Upper lobe of right lung (tissue), 1 donor: ENCODE data around the gene ISG20. TPM values are rescaled to one million over a fixed set of nuclear protein-coding genes. Genes with fewer than 3 reads are reported as not detected.

ENCODE experiments used
- ATAC-seq: fragments of 200-7000 bp; cut with Tn5 transposase; one replicate; pipeline ENCODE4 v1.9.1; 2020; ENCODE audit warnings: mild to moderate bottlenecking, moderate library complexity
- DNase-seq: peaks from one replicate; pipeline ENCODE4 v3.0.0-alpha.2; 2020
- H3K27ac ChIP-seq: fragments of 200-600 bp; one replicate; pipeline ENCODE4 v1.8.0; 2022
- H3K27me3 ChIP-seq: fragments of 200-600 bp; one replicate; pipeline ENCODE4 v1.8.0; 2022; ENCODE audit warnings: mild to moderate bottlenecking
- H3K36me3 ChIP-seq: fragments of 200-600 bp; one replicate; pipeline ENCODE4 v1.8.0; 2022
- H3K4me1 ChIP-seq: fragments of 200-600 bp; one replicate; pipeline ENCODE4 v1.8.0; 2022
- H3K4me3 ChIP-seq: fragments of 200-600 bp; one replicate; pipeline ENCODE4 v1.8.0; 2022; ENCODE audit warnings: mild to moderate bottlenecking
- H3K9me3 ChIP-seq: fragments of 200-600 bp; one replicate; pipeline ENCODE4 v1.8.0; 2022
- CTCF ChIP-seq: fragments of 200-600 bp; IDR thresholded peaks from one replicate; pipeline ENCODE4 v1.8.0; 2022; ENCODE audit warnings: antibody characterized with exemption
- intact Hi-C: fragments of 100-400 bp; cut with DNase I; formaldehyde crosslinking; loops from one replicate; pipeline ENCODE4 v1.11.0; 2022
- total RNA-seq: library from RNA; stranded (reverse); fragmentation: NEBNext Ultra II Directional; extraction: Animal tissue kit (Norgen Biotek cat#: 25700); gene quantifications from one replicate; pipeline ENCODE4 v1.2.1, GENCODE V29; 2021
- donor health status: DM: no; HTN: yes; CAD: no; lungs with severe emphysema.

ISG20 gene
- total RNA-seq, 1 donor from 2014 or later: 34.9 TPM

DNA sequence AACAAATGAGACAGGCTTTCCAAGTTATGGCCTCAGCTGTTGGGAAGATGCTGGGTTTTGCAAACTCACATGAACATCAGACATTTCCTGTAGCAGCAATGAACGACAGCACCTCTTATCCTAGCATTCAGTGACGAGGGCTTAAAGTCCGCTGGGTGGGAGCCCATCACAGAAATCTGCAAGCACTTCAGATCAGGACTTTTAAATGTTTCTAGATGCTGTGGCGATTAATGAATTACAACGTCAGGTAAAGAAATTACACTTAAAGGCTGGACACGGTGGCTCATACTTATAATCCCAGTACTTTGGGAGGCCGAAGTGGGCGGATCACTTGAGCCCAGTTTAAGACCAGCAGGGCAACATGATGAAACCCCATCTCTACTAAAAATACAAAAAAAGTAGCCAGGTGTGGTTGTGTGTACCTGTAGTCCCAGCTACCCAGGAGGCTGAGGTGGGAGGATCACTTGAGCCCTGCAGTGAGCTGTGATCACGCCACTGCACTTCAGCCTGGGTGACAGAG, 13.8 kb upstream of the ISG20 start:
- H3K27me3 ChIP-seq: no peaks in the 10 kb centered on the region
- TF ChIP-seq CTCF: no peak
- H3K4me3 ChIP-seq: peak overlapping the region; percentile 29
- ATAC-seq: no peak
- H3K36me3 ChIP-seq: peaks cover 45% of the 10 kb centered on the region
- intact Hi-C loops: no loop called here
- H3K27ac ChIP-seq: peak overlapping the region; percentile 49
- peaks cover 70% of the 10 kb centered on the region for H3K4me1 ChIP-seq
- no peaks in the 10 kb centered on the region for H3K9me3 ChIP-seq
- peak; percentile 46 for DNase-seq

DNA sequence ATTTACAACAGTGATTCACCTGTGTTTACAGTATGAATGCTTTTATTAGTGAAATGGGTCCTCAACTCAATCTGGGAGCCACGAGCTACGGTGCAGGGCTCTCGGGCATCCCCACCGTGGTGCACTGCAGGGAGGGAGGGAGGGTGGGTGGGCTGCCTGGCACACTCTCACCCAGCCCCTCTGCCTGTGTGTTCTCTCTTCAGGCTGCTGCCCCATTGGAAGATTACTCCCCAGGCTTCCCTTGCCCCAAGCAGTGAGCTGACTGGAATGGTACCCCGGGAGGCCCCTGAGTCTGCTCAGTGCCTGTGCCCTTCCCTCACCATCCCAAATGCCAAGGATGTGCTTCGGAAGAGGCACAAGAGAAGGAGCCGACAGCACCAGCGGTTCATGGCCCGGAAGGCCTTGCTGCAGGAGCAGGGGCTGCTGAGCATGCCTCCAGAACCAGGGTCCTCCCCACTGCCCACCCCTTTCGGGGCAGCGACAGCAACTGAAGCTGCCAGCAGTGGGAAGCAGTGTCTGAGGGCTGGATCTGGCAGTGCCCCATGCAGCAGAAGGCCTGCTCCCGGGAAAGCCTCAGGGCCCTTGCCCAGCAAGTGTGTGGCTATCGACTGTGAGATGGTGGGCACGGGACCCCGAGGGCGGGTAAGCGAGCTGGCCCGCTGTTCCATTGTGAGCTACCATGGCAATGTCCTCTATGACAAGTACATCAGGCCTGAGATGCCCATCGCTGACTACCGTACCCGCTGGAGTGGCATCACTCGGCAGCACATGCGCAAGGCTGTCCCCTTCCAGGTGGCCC, 12.7 kb upstream of the ISG20 start:
- no peak overlapping the region for H3K4me3 ChIP-seq
- ATAC-seq (no peak), DNase-seq (peak; percentile 54)
- no peak for TF ChIP-seq CTCF
- H3K27me3 ChIP-seq: no peaks in the 10 kb centered on the region
- peaks cover 56% of the 10 kb centered on the region for H3K36me3 ChIP-seq
- H3K27ac ChIP-seq: peak overlapping the region; percentile 24
- intact Hi-C loops: no loop called here
- H3K9me3 ChIP-seq: no peaks in the 10 kb centered on the region
- H3K4me1 ChIP-seq: peaks cover 81% of the 10 kb centered on the region

GRCh38 chr15:88627463-88627862, 11.4 kb upstream of the ISG20 start:
- DNase-seq: no peak
- Histone ChIP-seq H3K27ac (peak overlapping the region; percentile 40), H3K27me3 (no peaks in the 10 kb centered on the region), H3K4me1 (peaks cover 78% of the 10 kb centered on the region), H3K9me3 (no peaks in the 10 kb centered on the region), H3K36me3 (peaks cover 69% of the 10 kb centered on the region), H3K4me3 (no peak overlapping the region)
- TF ChIP-seq CTCF: no peak
- ATAC-seq: no peak
- intact Hi-C loops: no loop called here

DNA sequence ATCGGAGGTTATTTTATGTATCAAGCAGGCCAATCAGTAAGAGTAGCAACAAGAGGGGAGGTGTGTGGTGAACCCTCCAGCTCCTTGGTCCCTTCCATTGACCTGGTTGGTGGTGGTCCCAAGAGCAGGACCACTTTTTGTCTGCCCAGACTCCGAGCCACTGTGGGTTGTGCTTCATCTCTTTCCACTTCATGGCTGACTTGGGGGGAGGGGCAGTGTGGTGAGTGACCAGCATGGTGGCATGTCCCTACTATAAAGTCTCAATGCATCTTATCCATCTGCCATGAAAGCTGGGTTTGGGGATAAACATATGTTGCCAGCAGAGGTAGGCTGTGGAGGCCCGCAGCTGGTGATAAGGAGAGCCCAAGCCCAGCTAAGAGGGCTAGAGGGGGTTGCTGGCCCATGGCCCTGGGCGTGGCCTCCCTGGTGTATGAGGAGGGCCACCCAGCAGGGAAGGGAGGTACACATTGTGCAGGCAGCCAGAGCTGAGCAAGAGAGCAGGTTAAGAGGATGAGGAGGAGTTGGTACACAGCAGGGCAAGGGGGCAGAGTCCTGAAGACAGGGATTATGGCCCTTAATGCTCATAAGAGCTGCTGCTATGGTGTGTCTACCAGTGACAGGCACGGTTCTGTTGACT, 10.7 kb upstream of the ISG20 start:
- DNase-seq (peak; percentile 37), ATAC-seq (no peak)
- TF ChIP-seq CTCF: no peak
- Histone ChIP-seq H3K4me3 (no peak overlapping the region), H3K27me3 (no peaks in the 10 kb centered on the region), H3K4me1 (peaks cover 72% of the 10 kb centered on the region), H3K9me3 (no peaks in the 10 kb centered on the region), H3K27ac (peak overlapping the region; percentile 40), H3K36me3 (peaks cover 75% of the 10 kb centered on the region)
- intact Hi-C loops: no loop called here

DNA sequence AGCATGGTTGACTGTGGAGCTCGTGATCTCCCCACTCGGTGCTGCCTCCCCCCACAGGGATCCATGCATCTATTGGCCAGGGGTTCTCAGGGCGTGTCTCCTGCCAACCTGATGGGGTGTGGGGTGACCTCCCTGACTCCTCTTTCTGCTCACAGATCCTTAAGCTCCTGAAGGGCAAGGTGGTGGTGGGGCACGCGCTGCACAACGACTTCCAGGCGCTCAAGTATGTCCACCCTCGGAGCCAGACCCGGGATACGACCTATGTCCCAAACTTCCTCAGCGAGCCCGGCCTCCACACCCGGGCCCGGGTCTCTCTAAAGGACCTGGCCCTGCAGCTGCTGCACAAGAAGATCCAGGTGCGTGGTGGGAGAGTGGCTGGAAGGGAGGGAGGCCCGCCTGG, 9.7 kb upstream of the ISG20 start:
- no peak for ATAC-seq

More for the DNA sequence above, 9.7 kb upstream of the ISG20 start:
- intact Hi-C loops: no loop called here
- H3K4me1 ChIP-seq: peaks cover 62% of the 10 kb centered on the region
- DNase-seq: no peak
- no peak for TF ChIP-seq CTCF
- H3K27me3 ChIP-seq: no peaks in the 10 kb centered on the region
- H3K4me3 ChIP-seq: no peak overlapping the region
- no peaks in the 10 kb centered on the region for H3K9me3 ChIP-seq
- no peak overlapping the region for H3K27ac ChIP-seq
- H3K36me3 ChIP-seq: peaks cover 76% of the 10 kb centered on the region
